Endothelial cell of umbilical vein (primary cell): ENCODE results near the gene TBC1D14. TPM values are rescaled to one million over a fixed set of nuclear protein-coding genes. Genes with fewer than 3 reads are reported as not detected.

Source experiments
- BruUV-seq: library from RNA; stranded (reverse); fragments of 400-500 nt; replicated peaks from 2 replicates; lab custom pipeline; 2021; lab: Mats Ljungman, UMichigan
- CTCF ChIA-PET: fragments of 300-600, 350-600 bp; sonication (Branson Sonifier 250); formaldehyde crosslinking; loops from one replicate; lab custom pipeline; 2021; ENCODE audit warnings: antibody characterized with exemption, inconsistent platforms; lab: Charles Lee
- POLR2A ChIA-PET: fragments of 300-600, 350-600 bp; sonication (Branson Sonifier 250); formaldehyde crosslinking; loops from one replicate; lab custom pipeline; 2021; ENCODE audit warnings: antibody characterized with exemption, inconsistent platforms; lab: Charles Lee
- DNase-seq: peaks from one replicate; pipeline ENCODE4 v3.0.0-alpha.2; 2011; ENCODE audit warnings: low read depth, low spot score
- FAIRE-seq: peaks from 2 replicates; lab custom pipeline; 2011; peaks lifted over from hg19 to GRCh38; lab: Jason Lieb, UNC
- H2AFZ ChIP-seq: 2 replicates; pipeline ENCODE4 v1.6.0; 2012; ENCODE audit warnings: low read depth, low read length, control low read depth, inconsistent platforms
- H3K27ac ChIP-seq: 2 replicates; pipeline ENCODE4 v1.5.1; 2011; ENCODE audit warnings: low read depth, mild to moderate bottlenecking, control low read depth, low read length, moderate library complexity; ENCODE audit not compliant: insufficient read depth
- H3K27me3 ChIP-seq, 2 experiments: 2 replicates each; pipeline versions ENCODE4 v1.6.0 to v1.6.1; 2011; ENCODE audit warnings: low read length in 2 of 2, mixed read lengths in 1 of 2; ENCODE audit not compliant: control insufficient read depth in 2 of 2, insufficient read depth in 2 of 2
- H3K36me3 ChIP-seq, 2 experiments: 2 replicates in 1 of 2; 3 replicates in 1 of 2; pipeline ENCODE4 v1.5.1; 2011; ENCODE audit warnings: low read length in 2 of 2, mild to moderate bottlenecking in 1 of 2, moderate library complexity in 1 of 2; ENCODE audit not compliant: control insufficient read depth in 2 of 2, insufficient read depth in 2 of 2; ENCODE audit errors: extremely low read depth in 1 of 2
- H3K4me1 ChIP-seq: 3 replicates; pipeline ENCODE4 v1.5.1; 2011; ENCODE audit warnings: mild to moderate bottlenecking, low read length; ENCODE audit not compliant: control insufficient read depth, insufficient read depth; ENCODE audit errors: extremely low read depth
- H3K4me2 ChIP-seq: 2 replicates; pipeline ENCODE4 v1.6.1; 2011; ENCODE audit warnings: low read length, control low read depth, mixed read lengths; ENCODE audit not compliant: insufficient read depth
- H3K4me3 ChIP-seq, 3 experiments: fragments of 200-600 bp in 1 of 3; sonication (generic), shearing (Covaris generic) in 1 of 3; replicated peaks in 1 of 3; 2 replicates each; pipeline ENCODE4 v1.5.1; 2011 to 2016; ENCODE audit warnings: control low read depth in 3 of 3, low read length in 3 of 3, mild to moderate bottlenecking in 2 of 3, inconsistent platforms in 1 of 3, low read depth in 1 of 3, moderate library complexity in 1 of 3; ENCODE audit not compliant: insufficient read depth in 1 of 3
- H3K79me2 ChIP-seq: 2 replicates; pipeline ENCODE4 v1.6.0; 2012; ENCODE audit warnings: low read length, inconsistent platforms; ENCODE audit not compliant: control insufficient read depth, insufficient read depth
- H3K9ac ChIP-seq: replicated peaks from 2 replicates; pipeline ENCODE3; 2011; ENCODE audit warnings: low read length, control low read depth; ENCODE audit not compliant: insufficient read depth; ENCODE audit errors: extremely low read depth
- H3K9me1 ChIP-seq: replicated peaks from 3 replicates; pipeline ENCODE4 v1.6.0; 2011; ENCODE audit warnings: mild to moderate bottlenecking, low read length; ENCODE audit not compliant: control insufficient read depth, insufficient read depth; ENCODE audit errors: extremely low read depth
- H3K9me3 ChIP-seq: replicated peaks from 2 replicates; pipeline ENCODE4 v1.5.1; 2012; ENCODE audit warnings: low read length, inconsistent platforms; ENCODE audit not compliant: control insufficient read depth, insufficient read depth
- H4K20me1 ChIP-seq: replicated peaks from 2 replicates; pipeline ENCODE3; 2011; ENCODE audit warnings: mild to moderate bottlenecking, low read length; ENCODE audit not compliant: control insufficient read depth, insufficient read depth; ENCODE audit errors: extremely low read depth
- EZH2 ChIP-seq: IDR thresholded peaks from 2 replicates; pipeline ENCODE4 v1.6.1; 2012; ENCODE audit warnings: borderline replicate concordance, low read depth, mild to moderate bottlenecking, moderate library complexity, low read length, inconsistent platforms; ENCODE audit not compliant: severe bottlenecking
- FOS ChIP-seq: IDR thresholded peaks from 2 replicates; pipeline ENCODE4 v1.6.1; 2011; ENCODE audit warnings: mild to moderate bottlenecking, low read length, moderate library complexity, borderline replicate concordance; ENCODE audit not compliant: insufficient read depth
- GATA2 ChIP-seq: IDR thresholded peaks from 2 replicates; pipeline ENCODE4 v1.7.0; 2011; ENCODE audit warnings: low read depth, mild to moderate bottlenecking, moderate library complexity, mixed read lengths, low read length; ENCODE audit not compliant: insufficient read length, insufficient read depth
- JUN ChIP-seq: IDR thresholded peaks from 2 replicates; pipeline ENCODE4 v1.6.1; 2011; ENCODE audit warnings: borderline replicate concordance, low read depth; ENCODE audit not compliant: insufficient read length, insufficient read depth
- MYC ChIP-seq: IDR thresholded peaks from one replicate; pipeline ENCODE4 v1.6.1; 2011; ENCODE audit warnings: mild to moderate bottlenecking, low read depth, low read length
- POLR2A ChIP-seq: IDR thresholded peaks from 2 replicates; pipeline ENCODE4 v1.6.1; 2012; ENCODE audit warnings: low read depth, mild to moderate bottlenecking, control low read depth, low read length
- POLR2AphosphoS5 ChIP-seq: IDR thresholded peaks from 2 replicates; pipeline ENCODE4 v1.6.1; 2012; ENCODE audit warnings: low read depth, mild to moderate bottlenecking, control low read depth, low read length, moderate library complexity; ENCODE audit not compliant: insufficient read depth
- dilution Hi-C: fragments of 300-500 bp; cut with MboI; formaldehyde crosslinking; loops from one replicate; pipeline ENCODE4 v1.15.0; 2019; ENCODE audit warnings: low sequenced_read_pairs; ENCODE audit not compliant: extremely low pct_ligation_motif_present
- intact Hi-C: fragments of 100-400 bp; cut with micrococcal nuclease; formaldehyde crosslinking; loops from one replicate; pipeline ENCODE4 v1.10.0; 2022
- polyA plus RNA-seq, 4 experiments: library from polyadenylated mRNA; depleted of rRNA in 3 of 4; stranded (reverse) in 3 of 4; unstranded in 1 of 4; fragments of >200 nt; gene quantifications; 2 replicates each; pipeline versions ENCODE4 v1.2.1 to v1.2.3, GENCODE V29; 2011 to 2012; ENCODE audit warnings: missing spikeins in 1 of 4
- total RNA-seq: library from RNA; stranded (reverse); gene quantifications from 2 replicates; pipeline ENCODE4 v1.2.3, GENCODE V29; 2021
- TF ChIP-seq, protein P1 (sequence below): IDR thresholded peaks from 2 replicates; pipeline ENCODE4 v1.6.1; 2011; ENCODE audit not compliant: insufficient read depth, insufficient read length
- TF ChIP-seq, protein P2 (sequence below), 2 donors: IDR thresholded peaks; 1 replicate in 1 of 2; 2 replicates in 1 of 2; pipeline ENCODE4 v1.5.1; 2011; ENCODE audit warnings: low read length in 2 of 2, mild to moderate bottlenecking in 2 of 2, moderate library complexity in 2 of 2, control low read depth in 1 of 2, inconsistent platforms in 1 of 2, low read depth in 1 of 2; ENCODE audit not compliant: insufficient read depth in 1 of 2; ENCODE audit errors: extremely low read depth in 1 of 2

Gene TBC1D14
- total and polyA plus RNA-seq, 2 donors (not counting 3 experiments of a cell fraction or from before 2014, with no cell fraction given), result 23.7 to 24.8 TPM

DNA sequence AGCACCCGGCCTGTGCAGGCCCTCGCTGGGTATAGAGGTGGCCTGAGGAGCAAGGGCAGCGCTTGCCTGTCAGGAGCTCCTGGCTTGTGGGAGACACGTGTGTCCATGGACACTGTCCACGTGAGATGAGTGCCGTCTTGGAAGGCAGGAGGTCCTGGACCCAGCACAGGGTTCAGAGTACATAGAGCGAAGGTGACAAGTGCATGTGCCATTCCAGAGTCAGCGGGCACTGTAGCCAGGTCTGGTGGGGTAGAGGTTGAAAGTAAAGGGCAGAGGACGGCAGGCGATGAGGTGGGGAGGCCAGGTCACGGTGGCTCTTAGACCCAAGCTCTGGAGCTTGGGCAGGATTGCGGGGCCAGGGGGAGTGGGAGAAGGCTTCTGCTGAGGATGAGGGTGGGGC lies 105.2 kb downstream of the TBC1D14 start:
- no peak overlapping the region for H2AFZ ChIP-seq
- no peaks in the 10 kb centered on the region for H4K20me1 ChIP-seq
- H3K4me1 ChIP-seq, result no peaks in the 10 kb centered on the region
- H3K9ac ChIP-seq, result no peak overlapping the region
- no peak overlapping the region for H3K4me2 ChIP-seq
- DNase-seq (no peak), FAIRE-seq (no peak)
- TF ChIP-seq JUN (no peak), POLR2AphosphoS5 (no peak), EZH2 (no peak), MYC (no peak), POLR2A (no peak), GATA2 (no peak), FOS (no peak)
- TF ChIP-seq, protein P1, sequence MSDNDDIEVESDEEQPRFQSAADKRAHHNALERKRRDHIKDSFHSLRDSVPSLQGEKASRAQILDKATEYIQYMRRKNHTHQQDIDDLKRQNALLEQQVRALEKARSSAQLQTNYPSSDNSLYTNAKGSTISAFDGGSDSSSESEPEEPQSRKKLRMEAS, result no peak
- TF ChIP-seq, protein P2, sequence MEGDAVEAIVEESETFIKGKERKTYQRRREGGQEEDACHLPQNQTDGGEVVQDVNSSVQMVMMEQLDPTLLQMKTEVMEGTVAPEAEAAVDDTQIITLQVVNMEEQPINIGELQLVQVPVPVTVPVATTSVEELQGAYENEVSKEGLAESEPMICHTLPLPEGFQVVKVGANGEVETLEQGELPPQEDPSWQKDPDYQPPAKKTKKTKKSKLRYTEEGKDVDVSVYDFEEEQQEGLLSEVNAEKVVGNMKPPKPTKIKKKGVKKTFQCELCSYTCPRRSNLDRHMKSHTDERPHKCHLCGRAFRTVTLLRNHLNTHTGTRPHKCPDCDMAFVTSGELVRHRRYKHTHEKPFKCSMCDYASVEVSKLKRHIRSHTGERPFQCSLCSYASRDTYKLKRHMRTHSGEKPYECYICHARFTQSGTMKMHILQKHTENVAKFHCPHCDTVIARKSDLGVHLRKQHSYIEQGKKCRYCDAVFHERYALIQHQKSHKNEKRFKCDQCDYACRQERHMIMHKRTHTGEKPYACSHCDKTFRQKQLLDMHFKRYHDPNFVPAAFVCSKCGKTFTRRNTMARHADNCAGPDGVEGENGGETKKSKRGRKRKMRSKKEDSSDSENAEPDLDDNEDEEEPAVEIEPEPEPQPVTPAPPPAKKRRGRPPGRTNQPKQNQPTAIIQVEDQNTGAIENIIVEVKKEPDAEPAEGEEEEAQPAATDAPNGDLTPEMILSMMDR (IDR thresholded peaks at IDR 0.05; ENCODE audit: extremely low read depth in 1 of 2, insufficient read depth in 1 of 2, low read depth in 1 of 2, low read length in 2 of 2), result no peak
- H3K27ac ChIP-seq, result no peak overlapping the region
- H3K9me1 ChIP-seq, result no peaks in the 10 kb centered on the region
- H3K36me3 ChIP-seq, result peaks cover 3 to 21% of the 10 kb centered on the region in 2 experiments
- no peaks in the 10 kb centered on the region for H3K9me3 ChIP-seq
- intact Hi-C loops (no loop called here), dilution Hi-C loops (no loop called here)
- no peaks in the 10 kb centered on the region for H3K79me2 ChIP-seq
- BruUV-seq, result no TSS peak
- no peak overlapping the region for H3K4me3 ChIP-seq
- ChIA-PET POLR2A (no interaction called here), CTCF (no interaction called here)
- H3K27me3 ChIP-seq, result no peaks in the 10 kb centered on the region
